ENCODE measurements around the gene MLXIPL. TPM values are rescaled to one million over a fixed set of nuclear protein-coding genes. Genes with fewer than 3 reads are reported as not detected.

Gene MLXIPL
- total and polyA plus RNA-seq, 2 of the 8 experiments (the other 6 are each of a cell fraction or from before 2014, with no cell fraction given): 9.4 to 10.6 TPM

DNA sequence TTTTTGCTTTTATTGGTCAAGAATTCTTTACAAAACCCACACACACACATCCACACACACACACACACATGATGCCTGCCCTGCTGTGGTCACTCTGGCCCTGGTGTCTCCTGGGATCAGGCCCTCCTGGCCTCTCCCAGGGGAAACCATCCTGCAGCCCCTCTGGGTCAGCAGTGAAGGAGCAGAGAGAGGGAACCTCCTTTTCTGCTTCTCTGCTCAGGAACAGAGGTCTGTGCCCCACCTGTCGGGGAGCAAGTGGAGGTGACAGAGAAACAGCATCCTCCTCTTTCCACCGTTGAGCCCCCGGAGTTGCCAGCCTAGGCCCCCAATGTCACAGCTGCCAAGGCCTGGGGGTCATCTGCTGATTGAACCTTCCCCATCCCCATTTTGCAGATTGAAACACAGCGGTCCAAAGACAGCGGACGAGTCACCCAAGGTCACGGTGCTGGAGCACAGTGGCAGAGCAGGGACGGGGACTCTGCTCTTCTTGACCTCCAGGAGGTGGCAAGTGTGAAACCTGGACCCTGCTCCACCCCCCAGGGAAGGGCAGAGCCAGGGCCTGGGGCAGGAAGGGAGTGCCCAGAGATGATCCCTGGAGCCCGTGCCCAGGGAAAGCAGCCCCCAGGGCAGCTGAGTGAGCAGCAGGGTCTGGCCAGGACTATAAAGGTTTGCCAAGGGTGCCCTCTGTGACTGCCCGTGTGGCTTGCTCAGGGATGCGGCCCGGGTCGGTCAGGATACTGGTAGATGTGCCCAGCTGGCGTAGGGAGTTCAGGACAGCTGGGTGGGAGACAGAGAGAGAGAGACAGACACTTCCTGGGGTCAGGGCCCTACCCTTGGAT lies 30.9 kb downstream of the MLXIPL start:
- POLR2A ChIA-PET (ENCODE audit: partially characterized antibody): no interaction called here
- Histone ChIP-seq H3K27ac (ENCODE audit: low read depth, low read length) (no peak overlapping the region), H3K14ac (ENCODE audit: insufficient read length) (no peak overlapping the region), H4K20me1 (replicated peaks in 1 of 2; ENCODE audit: control insufficient read depth in 1 of 2, insufficient read depth in 2 of 2, low read length in 2 of 2) (peaks cover 0 to 5% of the 10 kb centered on the region in 2 experiments), H4K8ac (ENCODE audit: extremely low read depth, insufficient read depth, low read length) (no peak overlapping the region), H3K4ac (replicated peaks; ENCODE audit: insufficient read length, low read depth, low read length) (no peak overlapping the region), H2BK20ac (ENCODE audit: low read length) (no peak overlapping the region), H4K91ac (replicated peaks; ENCODE audit: insufficient read length, low read length) (no peak overlapping the region), H2BK12ac (ENCODE audit: low read depth, low read length) (no peak overlapping the region), H4K5ac (ENCODE audit: insufficient read length, low read depth, low read length) (no peak overlapping the region), H3K4me3 (ENCODE audit: extremely low read depth in 1 of 4, insufficient read depth in 2 of 4, low read depth in 3 of 4, low read length in 4 of 4) (no peak overlapping the region), H3K18ac (ENCODE audit: extremely low read depth, low read length) (no peak overlapping the region), H2AK5ac (ENCODE audit: low read depth, low read length) (no peak overlapping the region), H3K79me2 (ENCODE audit: control insufficient read depth in 1 of 2, insufficient read depth in 2 of 2, low read length in 2 of 2) (no peaks in the 10 kb centered on the region), H3K56ac (replicated peaks; ENCODE audit: insufficient read length, low read depth, low read length) (no peak overlapping the region), H3K23me2 (ENCODE audit: low read depth, low read length) (peaks cover 6% of the 10 kb centered on the region; the same call in 1 of the 2 replicates), H3K27me3 (replicated peaks in 1 of 4; ENCODE audit: control insufficient read depth in 3 of 4, extremely low read depth in 1 of 4, insufficient read depth in 3 of 4, low read length in 3 of 4) (peaks cover 0 to 4% (median 4%) of the 10 kb centered on the region in 4 experiments; a peak in 4 of 7 replicates), H3K36me3 (ENCODE audit: control insufficient read depth in 2 of 4, insufficient read depth in 4 of 4, low read length in 3 of 4) (no peaks in the 10 kb centered on the region), H3K79me1 (ENCODE audit: low read depth, low read length) (no peaks in the 10 kb centered on the region), H2BK15ac (ENCODE audit: low read length) (no peak overlapping the region), H2BK120ac (replicated peaks; ENCODE audit: low read depth, low read length) (no peak overlapping the region), H3K4me1 (replicated peaks in 1 of 4; ENCODE audit: control insufficient read depth in 3 of 4, insufficient read depth in 4 of 4, low read length in 3 of 4) (peaks cover 0 to 10% (median 3%) of the 10 kb centered on the region in 4 experiments; a peak in 4 of 7 replicates), H3K9me3 (ENCODE audit: insufficient read depth in 2 of 2, low read depth in 1 of 2, low read length in 1 of 2) (no peaks in the 10 kb centered on the region), H2AFZ (ENCODE audit: low read length) (no peak overlapping the region), H3K9ac (replicated peaks in 1 of 4; ENCODE audit: extremely low read depth in 1 of 4, low read depth in 3 of 4, low read length in 3 of 4) (no peak overlapping the region), H2BK5ac (ENCODE audit: low read depth, low read length) (no peak overlapping the region), H3K23ac (ENCODE audit: insufficient read length) (no peak overlapping the region), H3K4me2 (ENCODE audit: insufficient read depth in 1 of 2, low read depth in 2 of 2, low read length in 2 of 2) (no peak overlapping the region)
- CTCF ChIA-PET (ENCODE audit: partially characterized antibody): interaction anchor here (1.2 to 9.6 kb wide), 3 partner anchors 12 to 226 kb away, joined by 3 to 74 read pairs (median 6); no protein-coding TSS in a partner anchor
- no peak for DNase-seq (ENCODE audit: low read depth in 1 of 2, low spot score in 2 of 2)
- FAIRE-seq: no peak
- WGBS, 2 experiments (ENCODE audit: extremely low coverage in 1 of 2, insufficient coverage in 1 of 2, insufficient read length in 1 of 2, insufficient replicate concordance in 2 of 2, low coverage in 1 of 2, low lambda C conversion rate in 2 of 2, missing lambda C conversion rate in 1 of 2): 79% methylated on average over 13 of the region's 14 CpGs; no CpG with 5 or more reads in 1 of the 2 experiments
- TF ChIP-seq RAD21 (IDR thresholded peaks at IDR 0.05 in 1 of 2, conservative IDR thresholded peaks at IDR 0.05 in 1 of 2; ENCODE audit: low read depth in 2 of 2, low read length in 2 of 2) (peak in 1 of 2 experiments; percentile 4; a peak in 1 of 4 replicates), BRCA1 (IDR thresholded peaks at IDR 0.05; ENCODE audit: low read depth, low read length) (no peak)
